ENCODE results near the gene TIMMDC1. TPM values are rescaled to one million over a fixed set of nuclear protein-coding genes. Genes with fewer than 3 reads are reported as not detected.

Gene TIMMDC1
- total and polyA plus RNA-seq, 9 of the 15 experiments (the other 6 are each of a cell fraction or from before 2014, with no cell fraction given): 62.1 to 226 (median 86.6) TPM

- TF ChIP-seq PHF8 (IDR thresholded peaks at IDR 0.05; ENCODE audit: borderline replicate concordance, low read length): peak; percentile 73
- no peak for TF ChIP-seq CSDE1 (IDR thresholded peaks at IDR 0.05)
- TF ChIP-seq MAX (CRISPR knock-in tag; IDR thresholded peaks at IDR 0.05): no peak; the same call in 1 of the 2 replicates
- TF ChIP-seq PHB (CRISPR knock-in tag; IDR thresholded peaks at IDR 0.05): no peak
- TF ChIP-seq MED1 (CRISPR knock-in tag; IDR thresholded peaks at IDR 0.05; ENCODE audit: borderline replicate concordance): no peak
- no peak for TF ChIP-seq TAL1 (IDR thresholded peaks at IDR 0.05)
- TF ChIP-seq SETDB1 (IDR thresholded peaks at IDR 0.05; ENCODE audit: low read length): no peak
- TF ChIP-seq MLLT1 (IDR thresholded peaks at IDR 0.05): no peak
- TF ChIP-seq MXI1 (IDR thresholded peaks at IDR 0.05; ENCODE audit: low read depth, low read length): no peak
- TF ChIP-seq THRAP3 (IDR thresholded peaks at IDR 0.05; ENCODE audit: borderline replicate concordance): no peak
- 0 out of 2 replicates have a peak, but pooled peaks have one; percentile 7 for TF ChIP-seq NBN (IDR thresholded peaks at IDR 0.05; ENCODE audit: low read depth)
- TF ChIP-seq EZH2 (IDR thresholded peaks at IDR 0.05; ENCODE audit: borderline replicate concordance, low read depth, low read length): no peak
- TF ChIP-seq CREB1 (IDR thresholded peaks at IDR 0.05): peak; percentile 63
- 0 out of 2 replicates have a peak, but pooled peaks have one; percentile 5 for TF ChIP-seq CREB1 (CRISPR knock-in tag; IDR thresholded peaks at IDR 0.05)
- no peak for TF ChIP-seq KLF10 (CRISPR knock-in tag; IDR thresholded peaks at IDR 0.05)
- no peak for TF ChIP-seq ZNF354B (CRISPR knock-in tag; IDR thresholded peaks at IDR 0.05)
- TF ChIP-seq SIX5 (IDR thresholded peaks at IDR 0.05; ENCODE audit: borderline replicate concordance in 1 of 2, insufficient read depth in 1 of 2, low read depth in 1 of 2, low read length in 2 of 2): peak; percentile 29 to 45; a peak in 3 of 4 replicates
- TF ChIP-seq NUFIP1 (IDR thresholded peaks at IDR 0.05; ENCODE audit: partially characterized antibody): no peak
- no peak for TF ChIP-seq GABPB2 (CRISPR knock-in tag; conservative IDR thresholded peaks at IDR 0.05)
- TF ChIP-seq MBD2 (IDR thresholded peaks at IDR 0.05; ENCODE audit: borderline replicate concordance, low read depth): 0 out of 2 replicates have a peak, but pooled peaks have one; percentile 50
Observed at GRCh38 chr3:119498186-119499011, at the start of gene TIMMDC1 (continued).
